HT1080 (cell line): ENCODE data around the gene ADAMTSL3. TPM values are rescaled to one million over a fixed set of nuclear protein-coding genes. Genes with fewer than 3 reads are reported as not detected.

Experiments used
- DNase-seq: peaks from one replicate; pipeline ENCODE4 v3.0.0-alpha.2; 2015; ENCODE audit warnings: low read depth
- total RNA-seq: library from RNA; depleted of rRNA; stranded (reverse); fragments of >200 nt; shearing (Covaris generic); gene quantifications from 2 replicates; pipeline ENCODE4 v1.2.3, GENCODE V29; 2014

Gene ADAMTSL3
- total RNA-seq, 1 experiment from 2014 or later, result not detected

GRCh38 chr15:83816124-83816883, 162.4 kb downstream of the ADAMTSL3 start:
- DNase-seq, result no peak

- no peak for DNase-seq
These were observed 164.7 kb downstream of the ADAMTSL3 start for GRCh38 chr15:83818591-83818990.

GRCh38 chr15:83830381-83830780, 176.5 kb downstream of the ADAMTSL3 start:
- no peak for DNase-seq

- DNase-seq, result no peak
These were observed 179.6 kb downstream of the ADAMTSL3 start for GRCh38 chr15:83833569-83833968.

- DNase-seq, result no peak
These were observed 181.6 kb downstream of the ADAMTSL3 start for GRCh38 chr15:83835479-83835878.

- peak; percentile 30 for DNase-seq
These were observed 184.1 kb downstream of the ADAMTSL3 start for GRCh38 chr15:83837945-83838571.

- no peak for DNase-seq
These were observed 184.8 kb downstream of the ADAMTSL3 start for GRCh38 chr15:83838763-83839162.

- no peak for DNase-seq
These were observed 188.4 kb downstream of the ADAMTSL3 start for GRCh38 chr15:83842281-83842680.

GRCh38 chr15:83843471-83843871, 189.5 kb downstream of the ADAMTSL3 start:
- DNase-seq, result peak; percentile 25

- DNase-seq, result no peak
These were observed 190.8 kb downstream of the ADAMTSL3 start for GRCh38 chr15:83844742-83845141.

GRCh38 chr15:83845230-83845629, 191.3 kb downstream of the ADAMTSL3 start:
- peak; percentile 56 for DNase-seq

- DNase-seq, result no peak
These were observed 192.9 kb downstream of the ADAMTSL3 start for GRCh38 chr15:83846847-83847246.

- peak; percentile 89 for DNase-seq
These were observed 194.6 kb downstream of the ADAMTSL3 start for GRCh38 chr15:83848315-83849050.

- no peak for DNase-seq
These were observed 196.1 kb downstream of the ADAMTSL3 start for GRCh38 chr15:83850015-83850414.

GRCh38 chr15:83850501-83851245, 196.8 kb downstream of the ADAMTSL3 start:
- DNase-seq, result no peak

GRCh38 chr15:83853232-83853631, 199.3 kb downstream of the ADAMTSL3 start:
- DNase-seq, result no peak

GRCh38 chr15:83854321-83854720, 200.4 kb downstream of the ADAMTSL3 start:
- peak; percentile 80 for DNase-seq

- DNase-seq, result no peak
These were observed 201.2 kb downstream of the ADAMTSL3 start for GRCh38 chr15:83854950-83855707.

- DNase-seq, result peak; percentile 69
These were observed 202.0 kb downstream of the ADAMTSL3 start for GRCh38 chr15:83855956-83856355.

- no peak for DNase-seq
These were observed 205.0 kb downstream of the ADAMTSL3 start for GRCh38 chr15:83858820-83859505.
